HG02763 (cell line): Measurements from ENCODE around the gene ZNF41.
"Not testable (repeated sequence)": the region's sequence is repeated elsewhere in the genome, so short reads cannot be mapped to it uniquely, and the experiment has no call there.

Source experiments
- ATAC-seq: cut with Tn5 transposase; IDR thresholded peaks from one replicate; pipeline ENCODE4 v1.9.1; 2021; ENCODE audit warnings: mild to moderate bottlenecking, moderate library complexity; ENCODE audit not compliant: unreplicated experiment

The ZNF41 gene

DNA sequence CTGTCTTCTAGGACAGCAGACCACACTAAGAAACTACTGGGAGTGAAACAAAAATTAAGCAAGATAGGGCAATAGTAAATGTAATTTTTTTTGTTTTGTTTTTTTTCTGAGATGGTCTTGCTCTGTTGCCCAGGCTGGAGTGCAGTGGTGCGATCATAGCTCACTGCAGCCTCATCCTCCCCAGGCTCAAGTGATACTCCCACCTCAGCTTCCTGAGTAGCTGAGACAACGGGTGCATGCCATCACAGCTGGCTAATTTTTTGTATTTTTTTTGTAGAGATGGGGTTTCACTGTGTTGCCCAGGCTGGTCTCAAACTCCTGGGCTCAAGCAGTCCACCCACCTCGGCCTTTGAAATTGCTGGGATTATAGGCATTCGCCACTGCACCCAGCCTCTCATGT, 9.1 kb upstream of the ZNF41 start:
- not testable (repeated sequence) for ATAC-seq

GRCh38 chrX:47489507-47490275, 6.7 kb upstream of the ZNF41 start:
- no peak for ATAC-seq

- no peak for ATAC-seq
These were observed 1.9 kb upstream of the ZNF41 start for GRCh38 chrX:47484885-47485284.

- no peak for ATAC-seq
These were observed 565 bp upstream of the ZNF41 start for GRCh38 chrX:47483306-47484268.

- ATAC-seq, result no peak
These were observed 934 bp downstream of the ZNF41 start for GRCh38 chrX:47482065-47482511.

DNA sequence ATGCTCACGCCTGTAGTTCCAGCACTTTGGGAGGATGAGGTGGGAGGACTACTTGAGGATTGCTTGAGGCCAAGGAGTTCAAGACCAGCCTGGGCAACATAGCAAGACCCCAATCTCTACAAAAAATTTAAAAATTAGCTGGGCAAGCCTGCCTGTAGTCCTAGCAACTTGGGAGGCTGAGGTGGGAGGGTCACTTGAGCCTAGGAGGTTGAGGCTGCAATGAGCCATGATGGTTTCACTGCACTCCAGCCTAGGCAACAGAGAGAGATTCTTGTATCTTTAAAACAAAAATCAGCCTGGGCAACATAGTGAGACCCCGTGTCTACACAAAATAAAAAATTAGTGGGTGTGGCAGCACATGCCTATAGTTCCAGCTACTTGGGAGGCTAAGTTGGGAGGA, 1.9 kb downstream of the ZNF41 start:
- ATAC-seq, result no peak

- no peak for ATAC-seq
These were observed 2.4 kb downstream of the ZNF41 start for GRCh38 chrX:47480576-47480975.

DNA sequence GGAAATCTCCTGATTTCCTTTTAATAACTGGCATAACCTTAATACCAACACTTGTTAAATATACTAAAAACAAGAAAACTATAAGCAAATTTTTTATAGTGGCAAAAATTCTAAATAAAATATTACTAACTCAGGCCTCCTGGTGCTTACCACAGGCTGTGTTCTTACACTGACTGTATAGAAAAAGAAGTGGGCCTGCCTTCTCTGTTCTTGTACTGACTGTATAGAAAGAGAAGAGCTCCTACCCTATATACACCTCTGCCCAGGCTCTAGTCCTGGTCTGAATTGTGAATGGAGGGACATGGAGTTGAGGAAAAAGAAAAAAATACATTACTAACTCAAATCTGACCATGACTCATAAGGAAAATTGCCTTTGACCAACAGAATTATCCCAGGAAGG, 7.5 kb downstream of the ZNF41 start:
- ATAC-seq, result no peak

GRCh38 chrX:47467106-47467505, 15.9 kb downstream of the ZNF41 start:
- ATAC-seq, result no peak

- no peak for ATAC-seq
These were observed 22.5 kb downstream of the ZNF41 start for GRCh38 chrX:47460561-47460960.

DNA sequence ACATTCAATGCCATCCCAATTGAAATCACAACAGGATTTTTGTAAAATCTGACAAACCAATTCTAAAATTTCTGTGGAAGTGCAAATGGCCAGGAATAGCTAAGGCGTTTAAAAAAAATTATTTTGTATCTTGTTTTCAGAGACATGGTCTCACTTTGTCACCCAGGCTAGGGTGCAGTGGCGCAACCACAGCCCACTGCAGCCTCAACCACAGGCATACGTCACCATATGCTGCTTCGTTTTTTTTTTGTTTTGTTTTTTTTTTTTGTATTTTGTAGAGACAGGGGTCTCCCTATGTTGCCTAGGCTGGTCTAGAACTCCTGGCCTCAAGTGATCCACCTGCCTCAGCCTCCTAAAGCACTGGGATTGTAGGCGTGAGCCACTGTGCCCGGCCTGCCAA, 24.5 kb downstream of the ZNF41 start:
- no peak for ATAC-seq

- ATAC-seq, result no peak
These were observed 26.9 kb downstream of the ZNF41 start for GRCh38 chrX:47456080-47456479.

- no peak for ATAC-seq
These were observed 30.9 kb downstream of the ZNF41 start for GRCh38 chrX:47452112-47452511.

GRCh38 chrX:47448165-47448806, 34.7 kb downstream of the ZNF41 start:
- ATAC-seq, result no peak

DNA sequence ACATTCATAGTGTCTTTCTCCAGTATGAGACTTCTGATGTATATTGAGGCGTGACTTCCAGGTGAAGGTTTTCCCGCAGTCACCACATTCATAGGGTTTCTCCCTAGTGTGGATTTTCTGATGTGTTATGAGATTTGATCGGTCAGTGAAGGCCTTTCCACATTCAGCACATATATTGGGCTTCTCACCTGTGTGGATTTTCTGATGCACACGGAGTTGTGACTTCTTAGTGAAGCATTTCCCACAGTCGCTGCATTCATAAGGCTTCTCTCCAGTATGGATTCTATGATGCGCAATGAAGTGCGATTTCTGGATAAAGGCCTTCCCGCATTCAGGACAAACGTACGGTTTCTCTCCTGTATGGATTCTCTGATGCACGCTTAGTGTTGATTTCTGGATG, 35.4 kb downstream of the ZNF41 start:
- no peak for ATAC-seq

GRCh38 chrX:47446971-47447370, 36.1 kb downstream of the ZNF41 start:
- no peak for ATAC-seq

GRCh38 chrX:47446431-47446830, 36.6 kb downstream of the ZNF41 start:
- ATAC-seq, result no peak

- ATAC-seq, result no peak
These were observed 52.1 kb downstream of the ZNF41 start for GRCh38 chrX:47430925-47431324.

- no peak for ATAC-seq
These were observed 60.6 kb downstream of the ZNF41 start for GRCh38 chrX:47422444-47422843.

- no peak for ATAC-seq
These were observed 62.1 kb downstream of the ZNF41 start for GRCh38 chrX:47420962-47421361.

DNA sequence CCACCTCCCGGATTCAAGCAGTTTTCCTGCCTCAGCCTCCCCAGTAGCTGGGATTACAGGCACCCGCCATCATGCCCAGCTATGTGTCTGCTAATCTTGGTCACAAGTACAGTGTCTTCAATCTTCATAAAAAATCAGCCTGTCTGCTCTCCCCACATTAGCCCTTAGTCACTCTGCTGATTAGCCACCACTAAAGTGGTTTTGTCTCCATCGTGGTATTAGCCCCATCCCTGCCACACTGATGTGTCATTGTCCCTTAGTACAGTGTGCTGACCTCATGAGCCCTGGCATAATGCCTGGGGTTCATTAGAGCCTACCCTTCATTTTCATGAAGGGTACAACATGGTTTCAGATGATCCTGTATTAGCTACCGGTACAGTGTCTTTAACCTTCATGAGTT, 62.8 kb downstream of the ZNF41 start:
- ATAC-seq, result no peak
